T1000 (cell line): Measurements from ENCODE around the gene CHMP6.

Experiments used
- DNase-seq: peaks from one replicate; lab custom pipeline; 2025; ENCODE audit warnings: mixed read lengths; lab: John Stamatoyannopoulos, UW

CHMP6 gene

GRCh38 chr17:80956321-80957190 is 35.1 kb upstream of the CHMP6 start:
- no peak for DNase-seq

- no peak for DNase-seq
Measured at GRCh38 chr17:80957461-80957941, 34.1 kb upstream of the CHMP6 start.

- DNase-seq: peak; percentile 71
Measured at GRCh38 chr17:80959330-80960036, 32.2 kb upstream of the CHMP6 start.

GRCh38 chr17:80960037-80960796 is 31.4 kb upstream of the CHMP6 start:
- DNase-seq: no peak

- DNase-seq: no peak
Measured at GRCh38 chr17:80960797-80961452, 30.7 kb upstream of the CHMP6 start.

GRCh38 chr17:80961541-80962330 is 29.9 kb upstream of the CHMP6 start:
- no peak for DNase-seq

- DNase-seq: no peak
Measured at GRCh38 chr17:80962356-80963329, 29.0 kb upstream of the CHMP6 start.

GRCh38 chr17:80963812-80964543 is 27.7 kb upstream of the CHMP6 start:
- DNase-seq: no peak

GRCh38 chr17:80964544-80964856 is 27.1 kb upstream of the CHMP6 start:
- no peak for DNase-seq

GRCh38 chr17:80964859-80965580 is 26.6 kb upstream of the CHMP6 start:
- DNase-seq: no peak

GRCh38 chr17:80965606-80966005 is 26.0 kb upstream of the CHMP6 start:
- no peak for DNase-seq

- no peak for DNase-seq
Measured at GRCh38 chr17:80967404-80967872, 24.2 kb upstream of the CHMP6 start.

GRCh38 chr17:80968602-80969029 is 23.0 kb upstream of the CHMP6 start:
- DNase-seq: no peak

GRCh38 chr17:80969030-80969673 is 22.5 kb upstream of the CHMP6 start:
- no peak for DNase-seq

- DNase-seq: no peak
Measured at GRCh38 chr17:80969674-80970043, 22.0 kb upstream of the CHMP6 start.

- DNase-seq: no peak
Measured at GRCh38 chr17:80970044-80970761, 21.4 kb upstream of the CHMP6 start.
